Measurements from ENCODE around the gene ST7. TPM values are rescaled to one million over a fixed set of nuclear protein-coding genes. Genes with fewer than 3 reads are reported as not detected.
"Not testable (repeated sequence)": the region's sequence is repeated elsewhere in the genome, so short reads cannot be mapped to it uniquely, and the experiment has no call there.

The ST7 gene
- total and polyA plus RNA-seq, 7 experiments from 2014 or later = 2.1 to 6.4 (median 4.1) TPM

DNA sequence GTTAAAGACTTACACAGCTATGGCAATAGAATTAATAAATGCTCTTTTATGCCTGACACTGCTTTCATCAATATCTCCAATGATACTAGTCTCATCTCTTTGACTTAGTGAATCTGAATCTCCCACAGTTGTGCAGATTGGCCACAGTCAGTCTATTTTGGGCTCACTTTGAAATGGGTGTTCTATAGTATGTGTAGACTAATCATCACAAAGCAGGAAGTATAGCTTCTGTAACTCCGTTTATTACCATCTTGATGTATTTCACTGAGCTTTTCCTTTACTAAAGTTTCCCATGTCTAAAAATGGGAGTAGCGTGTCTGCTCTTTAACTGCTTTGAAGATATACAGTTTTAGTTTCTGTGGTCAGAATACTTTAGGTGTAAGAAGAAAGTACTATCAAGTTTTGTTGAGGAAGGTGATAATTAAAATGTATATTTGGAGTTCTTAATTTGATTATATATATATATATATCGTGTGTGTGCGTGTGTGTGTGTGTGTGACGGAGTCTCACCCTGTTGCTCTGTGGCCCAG lies 70.1 kb downstream of the ST7 start:
- POLR2A ChIA-PET = no interaction called here

GRCh38 chr7:117024811-117025210 lies 71.5 kb downstream of the ST7 start:
- intact Hi-C loops (cut with micrococcal nuclease) = no loop called here
- no peaks in the 10 kb centered on the region for H3K9me3 ChIP-seq (ENCODE audit: control insufficient read depth in 2 of 3, low read length in 3 of 3)
- H3K27me3 Mint-ChIP-seq = peaks cover 0 to 22% (median 0%) of the 10 kb centered on the region in 5 donors

More for the DNA sequence above, 70.1 kb downstream of the ST7 start:
- Histone ChIP-seq H3K4me1 (ENCODE audit: control insufficient read depth in 2 of 2, insufficient read depth in 2 of 2, low read length in 2 of 2) (no peaks in the 10 kb centered on the region), H3K9me3 (ENCODE audit: control insufficient read depth in 2 of 3, low read length in 3 of 3) (no peaks in the 10 kb centered on the region), H3K27me3 (ENCODE audit: control insufficient read depth in 2 of 2, insufficient read depth in 2 of 2, low read length in 2 of 2) (no peaks in the 10 kb centered on the region), H3K4me3 (ENCODE audit: low read length) (no peak overlapping the region), H3K27ac (ENCODE audit: low read depth, low read length) (no peak overlapping the region), H3K36me3 (ENCODE audit: control insufficient read depth in 2 of 3, insufficient read depth in 3 of 3, low read length in 3 of 3) (no peaks in the 10 kb centered on the region)
- Mint-ChIP-seq H3K4me3 (no peak overlapping the region), H3K27ac (no peak overlapping the region), H3K9me3 (peaks cover 0 to 2% (median 0%) of the 10 kb centered on the region in 11 donors), H3K36me3 (no peaks in the 10 kb centered on the region), H3K4me1 (peaks cover 2 to 9% (median 7%) of the 10 kb centered on the region in 7 donors), H3K27me3 (peaks cover 0 to 24% (median 0%) of the 10 kb centered on the region in 5 donors)
- ATAC-seq (no peak), DNase-seq (no peak)
- CTCF ChIA-PET = interaction anchor here (0.7 kb wide), 1 partner anchor 93 kb away, joined by 4 read pairs; no protein-coding TSS in a partner anchor
- intact Hi-C loops (cut with micrococcal nuclease) = no loop called here

DNA sequence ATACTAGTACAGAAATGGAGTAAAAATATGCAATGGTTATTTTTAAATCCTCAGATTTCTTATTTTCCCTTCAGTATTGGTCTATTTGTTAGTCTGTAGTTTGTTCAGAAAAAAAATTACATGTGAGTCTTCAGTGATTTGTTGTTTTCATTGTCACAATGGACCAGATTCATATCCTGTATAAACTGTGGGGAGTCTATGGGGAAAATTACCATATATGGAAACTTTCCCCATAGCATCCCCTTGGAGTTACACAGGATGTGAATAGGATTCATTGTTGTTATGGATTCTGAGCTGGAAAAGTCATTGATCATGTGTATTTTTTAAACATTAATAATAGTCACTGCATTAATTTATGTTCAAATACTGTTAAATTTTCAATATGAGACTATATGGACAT lies 72.6 kb downstream of the ST7 start:
- Histone ChIP-seq H3K4me3 (ENCODE audit: low read length) (no peak overlapping the region), H3K4me1 (ENCODE audit: control insufficient read depth in 2 of 2, insufficient read depth in 2 of 2, low read length in 2 of 2) (no peaks in the 10 kb centered on the region), H3K36me3 (ENCODE audit: control insufficient read depth in 2 of 3, insufficient read depth in 3 of 3, low read length in 3 of 3) (no peaks in the 10 kb centered on the region), H3K27ac (ENCODE audit: low read depth, low read length) (no peak overlapping the region), H3K9me3 (ENCODE audit: control insufficient read depth in 2 of 3, low read length in 3 of 3) (no peaks in the 10 kb centered on the region), H3K27me3 (ENCODE audit: control insufficient read depth in 2 of 2, insufficient read depth in 2 of 2, low read length in 2 of 2) (no peaks in the 10 kb centered on the region)
- no peak overlapping the region for H3K4me3 Mint-ChIP-seq
- intact Hi-C loops (cut with micrococcal nuclease) = no loop called here
- peaks cover 0 to 22% (median 0%) of the 10 kb centered on the region in 5 donors for H3K27me3 Mint-ChIP-seq
- ChIA-PET CTCF (no interaction called here), POLR2A (no interaction called here)
- H3K9me3 Mint-ChIP-seq = peaks cover 0 to 8% (median 2%) of the 10 kb centered on the region in 11 donors
- ATAC-seq = no peak
- no peak overlapping the region for H3K27ac Mint-ChIP-seq
- no peak for DNase-seq
- H3K36me3 Mint-ChIP-seq = peaks cover 0 to 5% (median 0%) of the 10 kb centered on the region in 5 donors
- H3K4me1 Mint-ChIP-seq = peaks cover 2 to 9% (median 7%) of the 10 kb centered on the region in 7 donors

More at GRCh38 chr7:117024811-117025210, 71.5 kb downstream of the ST7 start:
- Mint-ChIP-seq H3K27ac (no peak overlapping the region), H3K9me3 (peaks cover 0 to 7% (median 0%) of the 10 kb centered on the region in 11 donors), H3K4me3 (no peak overlapping the region), H3K36me3 (peaks cover 0 to 5% (median 0%) of the 10 kb centered on the region in 5 donors), H3K4me1 (peaks cover 2 to 9% (median 7%) of the 10 kb centered on the region in 7 donors)
- ATAC-seq = no peak
- ChIA-PET POLR2A (no interaction called here), CTCF (no interaction called here)
- Histone ChIP-seq H3K27ac (ENCODE audit: low read depth, low read length) (no peak overlapping the region), H3K36me3 (ENCODE audit: control insufficient read depth in 2 of 3, insufficient read depth in 3 of 3, low read length in 3 of 3) (no peaks in the 10 kb centered on the region), H3K27me3 (ENCODE audit: control insufficient read depth in 2 of 2, insufficient read depth in 2 of 2, low read length in 2 of 2) (no peaks in the 10 kb centered on the region), H3K4me3 (ENCODE audit: low read length) (no peak overlapping the region), H3K4me1 (ENCODE audit: control insufficient read depth in 2 of 2, insufficient read depth in 2 of 2, low read length in 2 of 2) (no peaks in the 10 kb centered on the region)
- DNase-seq = no peak

GRCh38 chr7:117030346-117030745 lies 77.0 kb downstream of the ST7 start:
- DNase-seq; H3K4me3 ChIP-seq (ENCODE audit: low read length); H3K36me3 ChIP-seq (ENCODE audit: control insufficient read depth in 2 of 3, insufficient read depth in 3 of 3, low read length in 3 of 3); H3K27ac Mint-ChIP-seq; ATAC-seq; CTCF ChIA-PET; H3K27ac ChIP-seq (ENCODE audit: low read depth, low read length); H3K9me3 Mint-ChIP-seq; POLR2A ChIA-PET; H3K4me3 Mint-ChIP-seq; H3K36me3 Mint-ChIP-seq; H3K9me3 ChIP-seq (ENCODE audit: control insufficient read depth in 2 of 3, low read length in 3 of 3); H3K27me3 ChIP-seq (ENCODE audit: control insufficient read depth in 2 of 2, insufficient read depth in 2 of 2, low read length in 2 of 2); intact Hi-C loops (cut with micrococcal nuclease); H3K4me1 Mint-ChIP-seq; H3K4me1 ChIP-seq (ENCODE audit: control insufficient read depth in 2 of 2, insufficient read depth in 2 of 2, low read length in 2 of 2): not testable (repeated sequence)
- H3K27me3 Mint-ChIP-seq = peaks cover 0 to 11% (median 0%) of the 10 kb centered on the region in 5 donors

DNA sequence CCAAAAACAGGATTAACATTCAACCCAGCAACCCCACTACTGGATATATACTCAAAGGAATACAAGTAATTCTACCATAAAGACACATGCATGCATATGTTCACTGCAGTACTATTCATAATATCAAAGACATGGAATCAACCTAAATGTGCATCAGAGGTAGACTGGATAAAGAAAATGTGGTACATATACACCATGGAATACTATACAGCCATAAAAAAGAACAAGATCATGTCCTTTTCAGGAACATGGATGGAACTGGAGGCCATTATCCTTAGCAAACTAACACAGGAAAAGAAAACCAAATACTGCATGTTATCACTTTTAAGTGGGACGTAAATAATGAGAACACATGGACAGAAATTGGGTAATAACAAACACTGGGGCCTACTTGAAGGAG lies 77.5 kb downstream of the ST7 start:
- not testable (repeated sequence) for H3K4me3 ChIP-seq (ENCODE audit: low read length); ATAC-seq

GRCh38 chr7:117032810-117033209 lies 79.5 kb downstream of the ST7 start:
- H3K4me1 ChIP-seq (ENCODE audit: control insufficient read depth in 2 of 2, insufficient read depth in 2 of 2, low read length in 2 of 2) = no peaks in the 10 kb centered on the region
- no peaks in the 10 kb centered on the region for H3K27me3 ChIP-seq (ENCODE audit: control insufficient read depth in 2 of 2, insufficient read depth in 2 of 2, low read length in 2 of 2)
- CTCF ChIA-PET = interaction anchor here (1.3 kb wide), 1 partner anchor 44 kb away, joined by 4 read pairs; no protein-coding TSS in a partner anchor
- DNase-seq = no peak
- H3K4me3 Mint-ChIP-seq = no peak overlapping the region
- no peak overlapping the region for H3K4me3 ChIP-seq (ENCODE audit: low read length)
- ATAC-seq = no peak
- no peaks in the 10 kb centered on the region for H3K9me3 ChIP-seq (ENCODE audit: control insufficient read depth in 2 of 3, low read length in 3 of 3)
- no peaks in the 10 kb centered on the region for H3K36me3 ChIP-seq (ENCODE audit: control insufficient read depth in 2 of 3, insufficient read depth in 3 of 3, low read length in 3 of 3)
- H3K27ac ChIP-seq (ENCODE audit: low read depth, low read length) = no peak overlapping the region
- POLR2A ChIA-PET = no interaction called here
- no peak overlapping the region for H3K27ac Mint-ChIP-seq
- peaks cover 0 to 22% (median 0%) of the 10 kb centered on the region in 5 donors for H3K27me3 Mint-ChIP-seq
- intact Hi-C loops (cut with micrococcal nuclease) = no loop called here
- H3K9me3 Mint-ChIP-seq = peaks cover 0 to 9% (median 0%) of the 10 kb centered on the region in 11 donors
- H3K4me1 Mint-ChIP-seq = no peaks in the 10 kb centered on the region
- H3K36me3 Mint-ChIP-seq = peaks cover 0 to 5% (median 0%) of the 10 kb centered on the region in 5 donors

More for the DNA sequence above, 77.5 kb downstream of the ST7 start:
- H3K27me3 ChIP-seq (ENCODE audit: control insufficient read depth in 2 of 2, insufficient read depth in 2 of 2, low read length in 2 of 2); H3K4me3 Mint-ChIP-seq; H3K4me1 Mint-ChIP-seq; H3K9me3 Mint-ChIP-seq; H3K36me3 Mint-ChIP-seq; H3K36me3 ChIP-seq (ENCODE audit: control insufficient read depth in 2 of 3, insufficient read depth in 3 of 3, low read length in 3 of 3); CTCF ChIA-PET; H3K9me3 ChIP-seq (ENCODE audit: control insufficient read depth in 2 of 3, low read length in 3 of 3); H3K27ac ChIP-seq (ENCODE audit: low read depth, low read length); intact Hi-C loops (cut with micrococcal nuclease); POLR2A ChIA-PET; H3K27ac Mint-ChIP-seq; H3K4me1 ChIP-seq (ENCODE audit: control insufficient read depth in 2 of 2, insufficient read depth in 2 of 2, low read length in 2 of 2); DNase-seq: not testable (repeated sequence)
- H3K27me3 Mint-ChIP-seq = peaks cover 0 to 11% (median 0%) of the 10 kb centered on the region in 5 donors

All from naive thymus-derived CD4-positive, alpha-beta T cell (primary cell).